Chondrocyte (in vitro differentiated cells): ENCODE data around the gene PIP5K1B. TPM values are rescaled to one million over a fixed set of nuclear protein-coding genes. Genes with fewer than 3 reads are reported as not detected.

Experiments
- DNase-seq: peaks from one replicate; pipeline ENCODE4 v3.0.0; 2021; ENCODE audit warnings: mixed read lengths, low spot score
- H3K27ac Mint-ChIP-seq: one replicate; pipeline ENCODE4 v1.8.0; 2021; ENCODE audit warnings: mild to moderate bottlenecking, moderate library complexity, mixed read lengths; ENCODE audit not compliant: unreplicated experiment
- H3K27me3 Mint-ChIP-seq: 2 replicates; pipeline ENCODE4 v1.8.0; 2021; ENCODE audit warnings: low read depth, mixed read lengths
- H3K36me3 Mint-ChIP-seq: 2 replicates; pipeline ENCODE4 v1.8.0; 2021; ENCODE audit warnings: low read depth, mixed read lengths
- H3K4me1 Mint-ChIP-seq: 2 replicates; pipeline ENCODE4 v1.8.0; 2021; ENCODE audit warnings: low read depth, mild to moderate bottlenecking, mixed read lengths
- H3K4me3 Mint-ChIP-seq: one replicate; pipeline ENCODE4 v1.8.0; 2021; ENCODE audit warnings: mild to moderate bottlenecking, moderate library complexity, mixed read lengths; ENCODE audit not compliant: unreplicated experiment
- H3K9me3 Mint-ChIP-seq: 2 replicates; pipeline ENCODE4 v1.8.0; 2021; ENCODE audit warnings: low read depth, mixed read lengths
- total RNA-seq: library from RNA; stranded (reverse); gene quantifications from 3 replicates; pipeline ENCODE4 v1.2.1, GENCODE V29; 2021
- TF ChIP-seq, protein P1 (sequence below): fragments of 200-600 bp; sonication (generic); IDR thresholded peaks from 2 replicates; pipeline ENCODE4 v1.5.0; 2021; ENCODE audit warnings: antibody characterized with exemption, mild to moderate bottlenecking, moderate library complexity

The PIP5K1B gene
- total RNA-seq, 1 donor from 2014 or later = not detected

DNA sequence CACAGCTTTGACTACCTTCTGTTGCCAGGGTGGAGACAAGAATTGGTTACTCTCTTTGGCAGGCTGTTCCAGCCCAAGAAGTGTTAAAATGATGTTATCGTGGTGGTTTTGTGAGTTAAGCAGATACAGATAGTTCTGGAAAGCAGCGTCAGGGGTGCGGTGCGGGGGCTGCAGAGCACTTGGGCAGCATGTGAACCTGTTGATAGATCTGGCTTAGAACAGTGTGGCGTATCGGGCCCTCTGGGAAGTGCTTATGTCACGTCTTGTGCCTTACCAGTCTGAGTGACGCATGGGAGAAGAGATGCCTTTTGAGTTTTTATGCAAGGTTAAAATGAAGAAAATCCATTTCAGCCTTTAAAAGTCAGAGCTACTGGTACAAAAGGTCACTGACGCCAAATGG, 156.4 kb downstream of the PIP5K1B start:
- TF ChIP-seq, protein P1, sequence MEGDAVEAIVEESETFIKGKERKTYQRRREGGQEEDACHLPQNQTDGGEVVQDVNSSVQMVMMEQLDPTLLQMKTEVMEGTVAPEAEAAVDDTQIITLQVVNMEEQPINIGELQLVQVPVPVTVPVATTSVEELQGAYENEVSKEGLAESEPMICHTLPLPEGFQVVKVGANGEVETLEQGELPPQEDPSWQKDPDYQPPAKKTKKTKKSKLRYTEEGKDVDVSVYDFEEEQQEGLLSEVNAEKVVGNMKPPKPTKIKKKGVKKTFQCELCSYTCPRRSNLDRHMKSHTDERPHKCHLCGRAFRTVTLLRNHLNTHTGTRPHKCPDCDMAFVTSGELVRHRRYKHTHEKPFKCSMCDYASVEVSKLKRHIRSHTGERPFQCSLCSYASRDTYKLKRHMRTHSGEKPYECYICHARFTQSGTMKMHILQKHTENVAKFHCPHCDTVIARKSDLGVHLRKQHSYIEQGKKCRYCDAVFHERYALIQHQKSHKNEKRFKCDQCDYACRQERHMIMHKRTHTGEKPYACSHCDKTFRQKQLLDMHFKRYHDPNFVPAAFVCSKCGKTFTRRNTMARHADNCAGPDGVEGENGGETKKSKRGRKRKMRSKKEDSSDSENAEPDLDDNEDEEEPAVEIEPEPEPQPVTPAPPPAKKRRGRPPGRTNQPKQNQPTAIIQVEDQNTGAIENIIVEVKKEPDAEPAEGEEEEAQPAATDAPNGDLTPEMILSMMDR = no peak
- no peak overlapping the region for H3K4me3 Mint-ChIP-seq
- H3K4me1 Mint-ChIP-seq = no peaks in the 10 kb centered on the region
- H3K27me3 Mint-ChIP-seq = peaks cover 9% of the 10 kb centered on the region
- DNase-seq = no peak
- no peaks in the 10 kb centered on the region for H3K36me3 Mint-ChIP-seq
- no peak overlapping the region for H3K27ac Mint-ChIP-seq
- H3K9me3 Mint-ChIP-seq = no peaks in the 10 kb centered on the region

DNA sequence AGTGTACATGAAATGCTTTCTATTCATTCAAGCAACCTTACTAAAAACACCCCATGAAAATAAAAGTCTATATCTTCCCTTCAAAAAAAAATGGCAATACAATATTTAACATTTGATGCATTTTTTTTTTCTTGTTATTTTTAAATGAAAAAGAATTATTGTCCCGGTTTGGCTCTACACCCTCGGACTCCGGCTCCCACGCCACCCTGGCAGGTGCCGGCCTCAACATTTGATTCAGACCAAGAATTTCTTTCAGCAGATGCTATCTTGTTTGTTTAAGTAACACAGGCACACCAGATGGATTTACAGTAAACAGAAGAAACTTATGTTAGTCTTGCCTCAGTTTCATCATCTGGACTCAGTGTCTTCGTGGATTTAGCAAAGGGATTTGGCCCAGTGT, 162.0 kb downstream of the PIP5K1B start:
- Mint-ChIP-seq H3K4me1 (no peaks in the 10 kb centered on the region), H3K9me3 (no peaks in the 10 kb centered on the region), H3K27me3 (peaks cover 3% of the 10 kb centered on the region), H3K27ac (no peak overlapping the region), H3K36me3 (no peaks in the 10 kb centered on the region), H3K4me3 (no peak overlapping the region)
- DNase-seq = no peak
- TF ChIP-seq, protein P1 = no peak

DNA sequence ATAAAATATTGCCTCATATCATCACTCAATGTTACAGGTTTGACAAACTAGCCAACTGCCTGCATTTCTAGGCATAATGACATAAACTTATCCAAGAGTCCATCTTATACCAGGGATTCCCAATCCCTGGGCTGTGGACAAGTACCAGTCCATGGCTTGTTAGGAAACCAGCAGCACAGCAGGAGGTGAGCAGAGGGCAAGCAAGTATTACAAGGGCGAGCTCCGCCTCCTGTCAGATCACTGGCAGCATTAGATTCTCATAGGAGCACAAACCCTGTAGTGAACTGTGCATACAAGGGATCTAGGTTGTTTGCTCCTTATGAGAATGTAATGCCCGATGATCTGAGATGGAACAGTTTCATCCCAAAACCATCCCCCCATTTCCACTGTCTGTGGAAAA, 164.0 kb downstream of the PIP5K1B start:
- Mint-ChIP-seq H3K36me3 (no peaks in the 10 kb centered on the region), H3K27ac (no peak overlapping the region), H3K9me3 (no peaks in the 10 kb centered on the region), H3K4me1 (no peaks in the 10 kb centered on the region), H3K4me3 (no peak overlapping the region), H3K27me3 (peaks cover 3% of the 10 kb centered on the region)
- DNase-seq = no peak
- TF ChIP-seq, protein P1 = no peak

DNA sequence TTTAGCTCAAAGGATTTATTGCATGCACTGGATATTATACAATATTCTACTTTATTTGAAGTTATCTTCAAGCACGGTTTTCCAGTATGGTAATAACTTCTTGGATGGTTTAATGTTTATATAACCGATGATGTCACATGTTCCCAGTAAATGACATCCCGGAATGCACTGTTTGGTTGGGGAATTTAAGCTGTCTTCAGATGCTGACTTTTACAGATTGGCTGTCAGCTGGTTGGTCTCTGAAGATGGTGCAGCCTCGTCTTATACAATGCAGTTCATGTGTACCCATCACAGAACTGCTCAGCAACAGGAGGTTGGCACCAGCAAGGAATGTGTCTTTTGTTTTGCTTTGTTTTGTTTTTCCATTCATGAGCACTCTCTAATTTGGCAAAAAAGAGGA, 165.0 kb downstream of the PIP5K1B start:
- no peaks in the 10 kb centered on the region for H3K36me3 Mint-ChIP-seq
- no peak overlapping the region for H3K27ac Mint-ChIP-seq
- H3K4me3 Mint-ChIP-seq = no peak overlapping the region
- H3K27me3 Mint-ChIP-seq = peaks cover 3% of the 10 kb centered on the region
- H3K4me1 Mint-ChIP-seq = no peaks in the 10 kb centered on the region
- TF ChIP-seq, protein P1 = no peak
- H3K9me3 Mint-ChIP-seq = no peaks in the 10 kb centered on the region
- no peak for DNase-seq

DNA sequence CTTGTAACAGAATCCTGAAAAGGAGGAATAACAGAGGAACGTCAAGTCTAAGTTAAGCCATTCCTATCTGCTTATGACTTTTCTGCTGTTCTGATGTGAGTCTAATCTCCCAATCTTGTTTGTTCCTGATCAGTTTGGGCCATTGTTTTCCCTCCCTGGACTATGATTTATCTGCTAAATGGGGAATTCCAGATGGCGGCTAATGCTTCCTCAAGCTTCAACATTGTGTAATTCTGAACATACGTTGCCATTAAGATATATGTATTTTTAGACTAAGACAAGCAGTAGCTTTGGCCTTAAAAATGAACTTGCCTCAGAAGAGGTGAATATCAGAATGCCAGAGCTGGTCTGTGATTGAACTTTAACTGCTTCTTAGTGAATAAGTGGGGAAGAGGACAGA, 166.2 kb downstream of the PIP5K1B start:
- no peaks in the 10 kb centered on the region for H3K36me3 Mint-ChIP-seq
- H3K4me1 Mint-ChIP-seq = no peaks in the 10 kb centered on the region
- no peak overlapping the region for H3K4me3 Mint-ChIP-seq
- H3K27me3 Mint-ChIP-seq = peaks cover 3% of the 10 kb centered on the region
- no peak overlapping the region for H3K27ac Mint-ChIP-seq
- no peak for DNase-seq
- H3K9me3 Mint-ChIP-seq = no peaks in the 10 kb centered on the region
- TF ChIP-seq, protein P1 = no peak
